ENCODE measurements around the gene SGMS2.

The SGMS2 gene

DNA sequence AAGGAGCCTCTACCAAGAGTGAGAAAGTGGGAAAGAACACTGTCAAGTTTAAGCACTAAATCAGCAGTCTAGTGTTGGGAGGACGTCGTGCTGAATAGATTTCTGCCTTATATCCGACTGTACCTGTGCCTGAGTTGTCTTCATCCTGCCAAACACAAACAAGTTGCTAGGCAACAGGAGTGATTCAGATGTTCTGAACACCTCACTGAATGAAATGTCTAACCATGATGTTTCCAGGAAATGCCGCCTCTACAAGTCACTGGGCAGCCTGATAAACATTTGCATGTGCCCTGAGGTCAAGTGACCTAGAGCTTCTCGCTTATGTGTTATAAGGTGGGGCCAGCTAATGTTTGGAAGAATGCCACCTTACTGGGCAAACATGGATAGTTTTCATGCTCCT, 37.9 kb downstream of the SGMS2 start:
- H3K4me3 ChIP-seq (ENCODE audit: low read depth, low read length): no peak overlapping the region
- DNase-seq (ENCODE audit: low read depth): peak; percentile 4
- TF ChIP-seq, protein P1, sequence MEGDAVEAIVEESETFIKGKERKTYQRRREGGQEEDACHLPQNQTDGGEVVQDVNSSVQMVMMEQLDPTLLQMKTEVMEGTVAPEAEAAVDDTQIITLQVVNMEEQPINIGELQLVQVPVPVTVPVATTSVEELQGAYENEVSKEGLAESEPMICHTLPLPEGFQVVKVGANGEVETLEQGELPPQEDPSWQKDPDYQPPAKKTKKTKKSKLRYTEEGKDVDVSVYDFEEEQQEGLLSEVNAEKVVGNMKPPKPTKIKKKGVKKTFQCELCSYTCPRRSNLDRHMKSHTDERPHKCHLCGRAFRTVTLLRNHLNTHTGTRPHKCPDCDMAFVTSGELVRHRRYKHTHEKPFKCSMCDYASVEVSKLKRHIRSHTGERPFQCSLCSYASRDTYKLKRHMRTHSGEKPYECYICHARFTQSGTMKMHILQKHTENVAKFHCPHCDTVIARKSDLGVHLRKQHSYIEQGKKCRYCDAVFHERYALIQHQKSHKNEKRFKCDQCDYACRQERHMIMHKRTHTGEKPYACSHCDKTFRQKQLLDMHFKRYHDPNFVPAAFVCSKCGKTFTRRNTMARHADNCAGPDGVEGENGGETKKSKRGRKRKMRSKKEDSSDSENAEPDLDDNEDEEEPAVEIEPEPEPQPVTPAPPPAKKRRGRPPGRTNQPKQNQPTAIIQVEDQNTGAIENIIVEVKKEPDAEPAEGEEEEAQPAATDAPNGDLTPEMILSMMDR (IDR thresholded peaks at IDR 0.05; ENCODE audit: insufficient read depth, low read depth, low read length, missing control alignments): no peak

DNA sequence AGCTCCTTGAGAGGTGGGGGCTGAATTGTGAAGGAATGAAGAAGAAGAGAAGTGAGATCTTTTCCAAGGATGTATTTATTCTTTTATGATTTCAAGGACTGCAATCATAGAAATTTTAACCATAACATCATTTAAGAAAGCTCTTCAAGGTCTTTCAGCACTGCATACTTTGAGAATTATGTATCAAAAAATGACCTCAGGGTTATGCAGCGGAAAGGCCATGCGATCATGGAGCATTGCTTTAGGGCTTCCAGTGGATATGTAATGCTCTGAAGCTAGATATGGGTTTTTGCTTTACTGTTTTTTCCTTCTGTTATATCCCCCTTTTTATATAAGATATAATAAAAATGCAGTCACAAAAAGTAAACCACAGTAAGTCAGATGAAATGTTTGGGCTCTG, 38.7 kb downstream of the SGMS2 start:
- H3K4me3 ChIP-seq (ENCODE audit: low read depth, low read length): no peak overlapping the region
- TF ChIP-seq, protein P1 (IDR thresholded peaks at IDR 0.05; ENCODE audit: insufficient read depth, low read depth, low read length, missing control alignments): no peak
- DNase-seq (ENCODE audit: low read depth): no peak

DNA sequence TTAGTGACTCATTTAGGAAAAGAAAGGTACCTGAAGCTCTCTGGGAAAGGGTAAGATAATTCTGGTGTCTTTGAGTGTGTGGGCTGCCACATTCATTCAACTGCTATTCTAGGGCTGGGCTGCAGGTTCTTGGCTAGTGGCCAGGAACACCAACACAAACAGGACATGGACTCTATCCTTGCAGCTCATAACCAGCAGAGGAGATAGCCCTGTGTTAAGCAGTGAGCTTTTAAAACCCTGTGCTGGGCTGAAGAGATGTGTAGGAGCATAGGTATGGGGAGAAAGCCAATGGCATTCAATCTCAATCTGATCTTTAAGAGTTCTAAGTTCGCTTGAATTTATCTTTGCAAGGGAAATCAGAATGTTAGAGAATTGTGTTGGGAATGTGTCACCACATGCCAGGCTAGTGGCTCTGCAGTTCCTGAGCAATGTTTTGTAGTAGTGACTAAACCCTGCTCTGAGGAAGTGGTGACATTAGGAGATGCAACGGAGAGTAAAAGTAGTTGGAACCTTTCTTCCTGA, 39.2 kb downstream of the SGMS2 start:
- no peak for DNase-seq (ENCODE audit: low read depth)
- TF ChIP-seq, protein P1 (IDR thresholded peaks at IDR 0.05; ENCODE audit: insufficient read depth, low read depth, low read length, missing control alignments): no peak
- H3K4me3 ChIP-seq (ENCODE audit: low read depth, low read length): no peak overlapping the region

DNA sequence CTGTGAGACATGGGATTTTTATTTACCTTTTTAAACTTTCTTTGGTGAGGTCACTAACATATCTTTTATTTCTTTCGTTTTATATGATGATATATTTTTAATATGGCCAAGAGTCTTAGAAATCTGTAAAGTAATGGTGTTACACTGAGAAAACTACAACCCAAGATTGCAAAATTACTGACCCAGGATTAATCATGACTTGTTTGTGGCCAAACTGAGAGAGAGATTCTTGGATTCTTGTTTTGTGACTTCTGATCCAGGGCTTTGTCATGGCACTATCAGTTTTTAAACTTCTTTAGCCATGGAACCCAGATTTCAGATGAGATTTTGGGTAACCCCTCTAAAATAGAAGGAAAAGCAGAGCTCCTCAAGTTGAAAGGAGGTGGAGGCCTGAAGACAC, 42.0 kb downstream of the SGMS2 start:
- no peak overlapping the region for H3K4me3 ChIP-seq (ENCODE audit: low read depth, low read length)
- TF ChIP-seq, protein P1 (IDR thresholded peaks at IDR 0.05; ENCODE audit: insufficient read depth, low read depth, low read length, missing control alignments): no peak
- DNase-seq (ENCODE audit: low read depth): no peak

DNA sequence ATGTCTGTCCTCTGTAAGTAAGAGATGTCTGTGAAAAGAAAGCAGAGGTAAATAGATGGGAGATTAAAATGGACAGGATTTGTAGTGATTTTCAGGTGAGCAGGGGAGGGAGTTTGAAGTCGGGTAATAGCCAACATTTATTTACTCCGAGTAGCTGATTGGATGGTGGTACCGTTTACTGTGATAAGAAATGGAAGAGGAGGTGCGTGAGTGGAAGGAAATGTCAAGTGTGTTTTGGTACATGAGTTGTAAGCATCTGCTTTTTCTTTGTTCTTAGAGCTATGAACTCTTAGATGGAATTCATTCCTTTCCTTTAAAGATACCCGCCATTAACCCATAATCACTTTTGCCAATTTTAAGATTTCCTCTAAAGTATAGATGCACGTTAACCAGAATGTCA, 45.5 kb downstream of the SGMS2 start:
- TF ChIP-seq, protein P1 (IDR thresholded peaks at IDR 0.05; ENCODE audit: insufficient read depth, low read depth, low read length, missing control alignments): no peak
- no peak overlapping the region for H3K4me3 ChIP-seq (ENCODE audit: low read depth, low read length)
- DNase-seq (ENCODE audit: low read depth): no peak

DNA sequence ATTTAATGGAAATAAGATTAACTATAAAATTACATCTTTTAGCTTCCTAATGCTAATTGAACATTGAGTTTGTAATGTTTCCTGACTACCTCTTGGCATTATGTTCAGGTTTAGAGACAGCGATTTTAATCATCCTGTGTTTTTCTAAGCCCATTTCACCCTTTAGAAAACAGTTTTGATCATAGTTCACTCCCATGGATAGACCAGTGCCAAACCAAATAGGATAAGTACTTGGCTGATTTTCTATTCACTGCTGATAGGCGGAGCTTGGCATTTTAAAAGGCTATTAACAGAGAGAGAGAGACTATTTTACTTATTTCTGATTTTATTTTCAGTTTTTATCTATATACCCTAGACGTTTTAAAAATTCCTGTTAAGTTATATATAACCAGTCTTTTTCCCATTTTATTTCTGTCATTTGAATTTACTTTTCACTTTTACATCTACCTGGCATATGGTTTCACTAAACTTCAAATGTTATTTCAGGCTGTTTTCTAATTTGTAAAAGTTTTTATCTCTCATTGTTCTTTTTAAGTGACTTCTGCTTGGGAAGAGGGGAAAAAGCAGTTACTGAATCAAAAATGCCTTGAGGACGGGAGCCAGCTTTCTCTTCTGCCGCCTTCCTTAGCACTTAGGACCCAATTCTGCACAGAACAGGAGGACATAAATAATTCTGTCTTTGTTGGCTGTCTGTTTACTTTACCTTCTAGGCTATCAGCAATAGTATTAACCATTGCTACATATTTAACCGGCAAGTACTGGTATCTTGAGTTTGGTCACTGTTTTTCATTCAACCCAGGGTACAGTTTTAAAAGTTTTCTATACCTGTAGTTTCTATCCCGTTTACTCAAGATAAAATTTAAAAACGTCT, 46.4 kb downstream of the SGMS2 start:
- TF ChIP-seq, protein P1 (IDR thresholded peaks at IDR 0.05; ENCODE audit: insufficient read depth, low read depth, low read length, missing control alignments): no peak
- no peak for DNase-seq (ENCODE audit: low read depth)
- no peak overlapping the region for H3K4me3 ChIP-seq (ENCODE audit: low read depth, low read length)

Data from GM12865 (cell line).